HG03196 (cell line): ENCODE results near the gene LGI2.
"Not testable (repeated sequence)": the region's sequence is repeated elsewhere in the genome, so short reads cannot be mapped to it uniquely, and the experiment has no call there.

Experiments used
- ATAC-seq: cut with Tn5 transposase; IDR thresholded peaks from one replicate; pipeline ENCODE4 v1.9.1; 2021; ENCODE audit not compliant: unreplicated experiment

Gene LGI2

DNA sequence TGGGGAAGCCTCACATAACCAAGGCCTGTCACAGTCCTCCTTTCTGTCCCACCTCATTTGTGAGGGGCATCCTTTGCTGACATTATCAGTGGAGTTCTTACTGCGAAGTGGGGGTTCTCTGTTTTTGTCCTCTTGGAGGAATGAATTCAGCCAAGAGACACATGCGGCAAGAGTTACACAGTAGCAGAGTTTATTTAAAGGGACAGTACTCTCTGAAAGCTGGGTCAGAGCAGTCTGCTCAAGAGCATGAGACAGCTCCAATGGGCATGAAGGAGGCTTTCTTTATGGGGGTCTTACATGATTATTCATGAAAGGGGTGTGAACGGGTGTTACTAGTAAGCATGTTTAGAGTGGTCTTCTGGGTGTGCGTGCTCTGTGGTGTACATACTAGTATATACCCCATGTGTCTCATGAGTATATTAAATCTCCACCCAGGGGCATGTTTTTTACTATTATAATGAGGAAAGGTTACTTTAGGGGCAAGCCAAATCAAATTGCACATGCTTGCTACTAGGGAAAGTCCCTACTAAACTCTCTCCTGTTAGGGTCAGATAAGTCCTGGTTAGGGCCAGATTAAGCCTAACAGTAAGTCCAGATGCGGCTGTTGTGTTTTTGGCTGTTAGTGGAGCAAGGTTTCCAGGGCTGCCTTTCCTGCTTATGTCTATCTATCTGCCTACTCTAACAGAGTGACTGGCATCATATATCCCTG is 19.8 kb upstream of the LGI2 start:
- ATAC-seq = no peak

GRCh38 chr4:25043548-25043947 is 12.8 kb upstream of the LGI2 start:
- no peak for ATAC-seq

- no peak for ATAC-seq
Measured at GRCh38 chr4:25033526-25033925, 2.8 kb upstream of the LGI2 start.

- no peak for ATAC-seq
Measured at GRCh38 chr4:25032126-25032525, 1.4 kb upstream of the LGI2 start.

DNA sequence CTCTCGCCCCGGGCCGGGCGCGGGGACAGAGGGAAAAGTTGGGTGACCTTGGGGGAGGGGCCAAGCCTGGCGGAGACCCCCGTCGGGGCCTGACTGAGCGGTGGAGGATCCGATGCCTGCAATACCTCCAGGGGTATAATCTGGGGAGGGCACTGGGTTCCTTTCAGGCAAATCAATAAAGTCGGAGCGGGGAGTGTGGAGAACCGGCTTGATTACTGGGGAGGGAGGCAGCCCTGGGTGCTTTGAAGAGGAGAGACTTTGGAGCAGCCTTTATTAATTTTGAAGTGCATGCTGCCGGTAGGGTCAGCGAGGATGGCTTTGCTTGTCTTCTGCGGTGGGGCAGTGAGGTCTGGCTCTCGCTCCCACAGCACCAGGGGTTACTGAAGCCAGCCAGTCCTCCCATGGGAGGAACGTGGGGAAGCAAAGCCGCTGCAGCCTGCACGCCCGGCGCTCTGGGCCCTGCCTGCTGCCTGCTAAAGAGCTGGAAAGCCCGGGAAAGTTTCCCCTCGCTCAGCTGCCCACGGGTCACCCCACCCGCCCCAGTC is 403 bp upstream of the LGI2 start:
- no peak for ATAC-seq

DNA sequence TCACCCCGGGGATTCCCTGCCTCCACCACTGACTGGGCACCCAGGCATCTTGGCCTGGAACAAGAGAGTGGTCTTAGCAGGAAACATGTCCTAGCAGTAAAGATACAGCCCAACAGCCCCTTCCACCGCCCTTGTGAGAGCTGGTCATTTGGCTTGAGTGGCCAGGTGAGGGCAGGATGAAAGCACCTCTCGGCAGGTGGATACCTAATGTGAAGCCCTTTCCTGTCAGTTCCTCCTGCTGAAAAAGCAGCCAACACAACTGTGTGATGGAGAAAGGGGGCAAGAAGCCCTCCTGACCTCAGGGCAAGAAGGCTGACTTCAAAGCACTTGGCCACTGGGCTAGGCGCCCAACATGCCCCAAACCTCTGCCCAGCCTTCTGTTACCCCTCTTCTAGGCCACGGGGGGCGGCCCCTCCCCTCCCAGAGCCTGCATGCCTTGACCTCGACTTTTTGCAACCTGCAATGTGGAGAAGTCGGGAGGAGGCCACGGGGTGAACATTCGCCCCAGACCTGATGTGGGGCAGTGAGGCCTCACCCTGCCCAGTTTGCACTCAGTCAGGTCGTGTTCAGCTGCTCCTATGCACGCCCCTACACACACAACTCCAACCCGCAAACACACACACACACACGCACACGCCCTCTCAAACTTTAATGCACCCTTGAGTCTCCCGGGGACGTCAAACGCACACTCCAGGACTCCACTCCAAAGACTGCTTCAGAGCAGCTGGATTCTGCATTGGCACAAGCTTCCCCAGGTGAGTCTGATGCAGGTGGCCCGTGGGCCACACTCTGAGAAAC is 1.1 kb downstream of the LGI2 start:
- ATAC-seq = no peak

DNA sequence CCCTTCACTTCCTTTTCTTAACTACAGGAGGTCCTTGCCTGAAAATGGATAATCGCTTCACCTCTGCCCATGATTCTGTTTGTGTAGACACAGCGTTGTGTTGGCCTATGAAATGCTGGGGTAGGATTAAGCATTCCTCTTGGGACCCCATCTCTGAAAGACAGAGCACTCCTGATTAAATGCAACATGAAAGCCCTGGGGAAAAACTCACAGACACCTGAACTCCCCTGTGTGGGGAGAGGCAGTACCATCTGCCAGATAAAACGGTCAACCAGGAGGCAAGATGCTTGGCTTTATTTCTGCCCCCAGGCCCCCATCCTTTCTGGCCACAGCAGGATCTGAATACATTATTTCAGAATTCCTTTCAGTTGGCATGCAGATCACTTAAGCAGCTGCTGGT is 1.9 kb downstream of the LGI2 start:
- ATAC-seq = no peak

DNA sequence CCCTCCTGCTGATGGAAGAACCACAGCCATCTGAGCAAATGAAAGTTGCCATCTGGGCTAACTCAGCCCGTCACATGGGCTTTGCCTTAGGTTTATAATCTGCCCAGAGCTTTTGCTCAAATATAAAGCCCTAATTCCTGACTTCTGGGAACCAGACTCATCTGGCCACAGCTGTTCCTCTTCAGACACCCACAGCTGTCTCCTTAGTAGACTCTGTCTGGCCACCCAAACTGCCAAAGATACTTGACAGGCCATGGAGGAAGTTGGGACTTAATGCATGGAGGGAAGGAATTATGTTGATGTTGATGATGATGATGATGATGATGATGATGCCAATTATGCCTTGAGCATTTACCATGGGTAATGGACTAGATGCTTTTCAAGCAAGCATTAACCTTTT is 8.0 kb downstream of the LGI2 start:
- no peak for ATAC-seq

GRCh38 chr4:25021216-25021615 is 9.5 kb downstream of the LGI2 start:
- no peak for ATAC-seq

DNA sequence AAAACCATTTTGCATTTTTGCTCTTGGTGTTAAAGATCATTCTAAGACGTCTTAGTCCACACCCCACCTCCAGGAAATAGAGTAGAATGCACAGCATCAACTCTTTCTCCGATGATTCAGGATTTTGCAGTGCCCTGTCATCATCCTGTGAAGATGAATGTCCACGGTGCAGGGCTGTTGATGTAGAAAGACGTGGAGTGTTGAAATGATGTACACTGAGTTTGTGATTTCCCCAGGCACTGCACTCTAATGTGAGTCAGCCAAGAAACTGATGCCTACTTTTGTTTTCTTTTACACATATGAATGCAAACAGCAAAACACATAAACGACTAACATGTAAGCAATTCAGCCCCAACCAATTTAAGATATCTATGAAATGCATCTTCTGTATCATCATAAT is 10.5 kb downstream of the LGI2 start:
- no peak for ATAC-seq

- ATAC-seq = no peak
Measured at GRCh38 chr4:25019501-25019900, 11.2 kb downstream of the LGI2 start.

GRCh38 chr4:25015012-25015411 is 15.7 kb downstream of the LGI2 start:
- no peak for ATAC-seq

DNA sequence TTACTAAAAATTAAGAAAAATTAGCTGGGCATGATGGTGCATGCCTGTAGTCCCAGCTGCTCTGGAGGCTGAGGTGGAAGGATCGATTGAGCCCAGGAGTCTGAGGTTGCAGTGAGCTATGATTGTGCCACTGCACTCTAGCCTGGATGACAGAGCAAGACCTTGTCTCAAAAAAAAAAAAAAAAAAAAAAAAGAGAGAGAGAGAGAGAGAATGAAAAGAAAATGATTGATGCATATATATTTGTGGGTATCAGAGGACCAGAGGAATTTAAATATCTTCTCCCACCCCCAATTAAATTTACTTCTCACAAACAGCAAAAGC is 16.1 kb downstream of the LGI2 start:
- not testable (repeated sequence) for ATAC-seq

- ATAC-seq = no peak
Measured at GRCh38 chr4:25013756-25014661, 16.7 kb downstream of the LGI2 start.

- ATAC-seq = no peak
Measured at GRCh38 chr4:25012655-25013054, 18.1 kb downstream of the LGI2 start.

DNA sequence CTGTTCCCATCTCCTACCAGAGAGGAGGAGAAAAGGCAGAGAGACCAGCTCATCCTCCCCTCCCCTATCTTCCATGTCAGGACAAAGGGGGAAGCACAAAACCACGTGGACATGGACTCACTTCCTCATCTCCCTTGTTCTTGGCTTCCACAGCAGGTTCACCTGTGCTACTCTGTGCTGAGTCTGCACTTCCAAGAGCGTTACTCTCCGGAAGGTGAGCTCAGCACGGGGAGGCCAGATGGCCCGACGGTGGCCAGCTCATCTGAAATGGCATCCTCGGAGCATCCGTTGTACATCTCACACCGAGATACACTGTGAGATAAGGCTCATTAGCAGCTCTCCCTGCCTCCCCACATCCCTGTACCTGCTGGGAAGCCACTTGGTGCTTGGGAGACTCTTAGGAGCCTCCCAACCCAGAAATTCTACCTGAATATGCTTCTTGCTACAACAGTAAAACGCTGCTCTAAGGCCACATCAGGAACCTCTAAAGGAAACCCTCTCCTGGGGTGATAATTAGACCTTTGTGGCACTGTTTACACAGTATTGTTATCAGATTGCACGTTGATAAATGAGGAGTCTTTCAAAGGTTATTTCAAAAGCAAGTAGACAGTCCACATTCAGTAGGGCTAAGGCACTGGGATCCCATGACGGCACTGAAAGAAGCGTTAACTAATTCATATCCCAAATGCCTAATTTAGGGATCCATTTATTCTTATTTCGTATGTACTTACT is 19.4 kb downstream of the LGI2 start:
- no peak for ATAC-seq

- ATAC-seq = no peak
Measured at GRCh38 chr4:25007598-25007997, 23.1 kb downstream of the LGI2 start.

DNA sequence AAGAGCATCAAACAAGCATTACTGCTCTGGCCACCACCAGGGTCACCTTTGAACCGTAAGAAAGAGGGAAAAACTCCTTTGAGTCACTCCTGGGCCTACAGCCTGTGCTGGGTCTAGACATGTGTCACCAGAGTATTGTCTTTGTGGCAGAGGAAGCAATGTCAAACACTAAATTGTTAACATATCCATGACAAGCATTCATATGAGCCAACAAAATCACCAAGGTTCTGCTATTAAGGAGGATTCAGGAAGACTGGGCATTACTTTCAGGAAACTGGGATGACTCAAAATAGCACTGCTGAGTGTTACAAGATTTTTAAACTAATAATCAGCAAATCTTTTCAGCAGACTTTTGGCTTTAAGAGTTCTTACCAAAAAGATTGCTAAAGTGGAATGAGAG is 28.1 kb downstream of the LGI2 start:
- ATAC-seq = no peak

DNA sequence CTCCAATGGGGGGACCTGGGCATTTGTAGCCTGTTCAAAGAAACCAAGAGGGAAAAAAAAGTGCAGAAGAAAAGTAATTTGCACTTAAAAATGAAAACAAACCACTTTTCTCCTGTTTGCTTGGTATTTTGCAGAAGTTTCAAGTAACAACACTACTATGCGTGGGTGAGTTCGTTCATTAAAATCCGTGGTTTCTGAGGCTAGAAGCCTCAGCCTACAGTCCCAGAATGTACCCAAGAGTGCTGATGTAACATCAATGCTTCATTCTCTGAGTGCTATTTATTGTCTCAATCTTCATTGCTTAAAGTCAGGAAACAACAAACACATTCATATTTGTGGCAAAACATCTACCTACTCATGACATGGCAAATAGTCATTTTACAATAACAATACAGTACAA is 29.2 kb downstream of the LGI2 start:
- ATAC-seq = no peak

GRCh38 chr4:25000639-25001038 is 30.1 kb downstream of the LGI2 start:
- ATAC-seq = no peak
